Skeletal muscle cell (primary cell): ENCODE results near the gene OR10D3.
"Not testable (repeated sequence)": the region's sequence is repeated elsewhere in the genome, so short reads cannot be mapped to it uniquely, and the experiment has no call there.

Source experiments
- DNase-seq: peaks from one replicate; pipeline ENCODE4 v3.0.0-alpha.2; 2010; ENCODE audit warnings: low read depth
- H3K4me3 ChIP-seq: 2 replicates; pipeline ENCODE4 v1.5.1; 2011; ENCODE audit warnings: low read depth, mild to moderate bottlenecking, control low read depth, low read length, moderate library complexity

OR10D3 gene

DNA sequence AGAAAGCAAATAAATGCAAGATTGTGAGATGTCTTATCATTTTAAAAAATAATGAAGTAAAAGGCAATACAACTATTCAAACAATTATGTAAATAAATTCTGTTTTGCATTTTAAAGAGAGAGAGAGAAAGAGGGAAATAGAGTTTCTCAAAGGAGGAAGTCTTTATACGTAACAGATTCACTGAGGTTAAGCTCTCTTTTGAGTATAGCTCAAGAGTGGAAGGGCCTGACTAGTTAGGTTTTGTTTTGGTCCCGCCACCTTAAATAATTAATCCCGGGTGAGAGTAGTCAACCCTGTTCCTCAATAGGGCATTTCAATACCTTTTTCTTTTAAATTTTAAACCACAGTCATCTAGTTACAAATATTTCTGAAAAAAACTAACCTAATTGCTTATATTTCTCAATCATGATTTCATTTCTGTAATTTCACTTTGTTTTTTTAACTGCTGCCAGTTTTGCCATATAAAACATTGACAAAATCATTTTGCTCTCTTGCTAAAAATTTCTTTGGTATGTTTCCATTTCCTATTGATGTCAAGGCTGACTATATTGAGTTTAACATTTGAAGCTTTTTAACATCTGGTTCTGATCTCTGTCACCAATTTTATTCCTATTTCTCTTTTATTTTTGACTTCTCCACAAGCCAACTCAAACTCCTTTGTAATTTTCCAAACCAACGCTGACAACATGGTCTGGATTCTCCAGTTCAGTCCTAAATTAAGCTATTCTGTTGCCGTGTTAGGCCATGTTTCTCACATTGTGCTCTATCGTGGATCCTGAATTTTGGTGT is 10.3 kb downstream of the OR10D3 start:
- no peak overlapping the region for H3K4me3 ChIP-seq
- no peak for DNase-seq

DNA sequence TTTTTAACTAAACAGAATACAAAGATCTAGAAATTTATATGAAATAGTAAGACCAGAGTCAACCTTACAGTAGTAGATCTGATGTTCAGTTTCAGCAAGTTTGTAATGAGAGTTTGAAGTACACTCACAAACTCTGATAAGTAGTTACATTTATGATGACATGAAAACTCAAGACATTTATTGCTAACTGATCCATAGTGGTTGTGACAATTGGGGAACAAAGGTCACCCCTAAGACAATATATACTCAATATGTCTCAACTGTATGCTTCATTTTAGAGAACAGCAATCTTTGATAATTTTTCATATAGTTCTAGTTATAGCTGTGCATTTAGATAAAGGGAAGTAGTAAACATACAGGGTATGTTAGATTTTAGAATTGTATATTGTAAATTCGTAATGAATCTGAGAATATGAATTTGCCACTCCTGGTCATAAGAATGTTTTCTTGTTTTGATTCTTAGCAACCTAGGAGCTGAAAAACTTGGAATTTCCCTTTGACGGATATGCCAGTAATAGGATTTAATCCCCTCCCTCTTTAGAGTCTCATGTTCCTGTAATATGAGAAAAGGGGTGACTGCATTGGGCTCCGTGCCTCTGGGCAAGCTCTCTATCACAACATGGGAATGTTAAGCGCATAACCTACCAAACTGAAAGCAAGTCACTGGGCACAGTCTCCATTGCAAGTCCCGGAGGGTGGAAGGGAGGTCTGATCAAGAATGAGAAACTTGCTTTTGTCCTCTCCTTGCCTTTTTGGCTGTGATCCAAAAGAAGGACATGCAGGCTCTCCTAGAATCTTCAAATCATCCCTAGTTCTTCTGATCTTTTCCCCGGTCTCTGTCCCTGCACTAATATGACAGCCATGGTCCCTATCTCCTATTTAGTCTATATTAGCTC is 11.4 kb downstream of the OR10D3 start:
- peak; percentile 11 for DNase-seq
- H3K4me3 ChIP-seq: peak overlapping the region; percentile 11

DNA sequence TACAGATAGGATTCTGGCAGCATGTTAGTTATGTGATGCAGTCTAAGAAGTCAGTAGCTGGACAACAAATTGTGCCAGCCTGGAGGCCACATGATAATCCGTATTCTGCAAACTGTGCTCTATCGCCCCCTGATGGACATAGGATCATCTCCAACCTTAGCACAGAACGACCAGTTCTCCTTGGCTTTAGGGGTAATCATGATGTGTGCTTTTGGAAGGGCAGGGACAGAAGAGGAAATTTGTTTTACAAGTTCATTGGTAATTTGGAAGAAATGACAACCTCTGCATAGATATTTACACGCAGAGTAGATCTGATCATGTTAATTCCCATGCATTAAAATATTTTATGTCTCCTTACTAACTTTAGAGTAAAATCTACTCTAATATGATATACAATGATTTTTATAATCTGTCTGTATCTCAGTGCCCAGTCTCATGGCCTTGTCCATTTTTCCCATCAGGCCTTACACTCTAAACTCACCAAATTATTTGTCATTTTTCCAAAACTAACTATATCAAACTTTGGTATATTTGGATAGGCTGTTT is 12.1 kb downstream of the OR10D3 start:
- H3K4me3 ChIP-seq: no peak overlapping the region
- peak; percentile 2 for DNase-seq

DNA sequence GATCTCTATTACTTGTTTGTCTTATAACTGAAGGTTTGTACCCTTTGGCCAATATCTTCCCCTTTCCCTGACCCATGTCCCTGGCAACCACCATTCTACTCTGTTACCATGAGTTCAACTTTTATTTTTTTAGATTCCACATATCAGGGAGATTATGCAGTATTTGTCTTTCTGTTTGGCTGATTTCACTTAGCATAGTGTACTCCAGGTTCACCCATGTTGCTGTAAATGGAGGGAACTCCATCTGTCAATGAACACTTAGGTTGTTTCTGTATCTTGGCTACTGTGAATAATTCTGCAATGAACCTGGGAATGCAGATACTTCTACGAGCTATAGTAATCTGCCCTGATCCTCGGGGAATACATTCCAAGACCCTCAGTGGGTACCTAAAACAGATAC is 14.9 kb downstream of the OR10D3 start:
- DNase-seq: no peak
- H3K4me3 ChIP-seq: no peak overlapping the region

DNA sequence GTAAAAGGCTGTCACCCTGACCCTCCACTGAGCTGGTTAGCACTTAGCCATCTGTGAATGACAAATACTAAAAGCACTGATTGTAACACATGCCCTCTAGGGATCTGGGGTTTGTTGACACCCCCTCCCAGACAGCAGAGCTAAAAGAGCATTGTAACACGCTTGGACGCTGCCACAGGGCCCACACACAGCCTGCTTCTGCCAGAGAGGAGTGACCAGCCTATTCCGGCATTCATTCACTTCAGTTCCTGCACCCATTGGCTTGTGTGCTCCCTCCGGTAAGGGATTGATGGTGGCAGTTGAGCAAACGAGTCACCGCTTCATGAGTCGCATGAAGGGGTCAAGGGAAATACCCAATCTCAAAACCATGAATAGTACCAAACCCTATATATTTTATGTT is 15.8 kb downstream of the OR10D3 start:
- no peak overlapping the region for H3K4me3 ChIP-seq
- DNase-seq: no peak

- peak; percentile 18 for DNase-seq
- H3K4me3 ChIP-seq: no peak overlapping the region
Observed at GRCh38 chr11:124199702-124200101, 16.6 kb downstream of the OR10D3 start.

GRCh38 chr11:124200671-124201070 is 17.5 kb downstream of the OR10D3 start:
- DNase-seq: no peak

GRCh38 chr11:124202951-124203350 is 19.8 kb downstream of the OR10D3 start:
- DNase-seq: no peak
- no peak overlapping the region for H3K4me3 ChIP-seq

More at GRCh38 chr11:124200671-124201070, 17.5 kb downstream of the OR10D3 start:
- no peak overlapping the region for H3K4me3 ChIP-seq

GRCh38 chr11:124204008-124204407 is 20.9 kb downstream of the OR10D3 start:
- no peak overlapping the region for H3K4me3 ChIP-seq
- no peak for DNase-seq

GRCh38 chr11:124207102-124207792 is 24.1 kb downstream of the OR10D3 start:
- DNase-seq: no peak
- H3K4me3 ChIP-seq: no peak overlapping the region

- DNase-seq: no peak
- H3K4me3 ChIP-seq: no peak overlapping the region
Observed at GRCh38 chr11:124209824-124210357, 26.7 kb downstream of the OR10D3 start.

DNA sequence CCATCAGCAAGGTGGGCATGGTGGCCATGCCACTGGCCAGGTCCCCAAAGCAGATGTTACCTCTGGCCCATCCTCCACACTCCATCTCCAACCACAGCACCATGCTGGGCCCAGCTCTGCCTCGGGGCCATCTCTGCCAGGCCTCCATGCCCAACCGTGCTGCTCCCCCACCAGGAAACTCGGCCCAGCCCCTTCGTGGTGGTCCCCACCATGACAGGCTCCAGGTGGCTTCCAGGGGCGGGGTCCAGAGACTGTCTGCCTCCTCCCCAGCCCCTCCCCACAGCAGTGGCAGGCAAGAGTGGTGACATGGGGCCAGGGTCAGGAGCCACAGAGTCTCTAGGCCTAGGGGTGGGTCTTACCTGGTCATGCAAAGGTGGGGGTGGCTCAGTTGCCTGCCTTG is 27.3 kb downstream of the OR10D3 start:
- no peak overlapping the region for H3K4me3 ChIP-seq
- DNase-seq: no peak

DNA sequence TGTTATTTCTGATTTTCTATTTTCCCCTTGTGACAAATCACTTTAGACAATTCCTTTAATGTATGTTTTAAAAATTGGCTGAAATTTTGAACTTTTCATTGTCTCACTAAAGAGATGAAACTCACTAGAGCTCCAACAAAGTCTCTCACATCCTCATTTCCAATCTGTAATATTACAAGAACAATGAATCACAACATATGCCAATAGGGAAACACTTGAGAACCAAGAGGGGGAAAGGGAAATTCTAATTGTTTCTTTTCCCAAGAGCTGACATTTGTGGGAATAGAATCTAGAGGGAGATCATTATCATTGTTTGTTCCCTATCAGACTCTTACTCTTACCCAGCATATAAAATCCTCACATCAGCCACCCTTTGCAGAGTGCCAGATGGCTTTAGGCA is 28.2 kb downstream of the OR10D3 start:
- no peak overlapping the region for H3K4me3 ChIP-seq
- DNase-seq: no peak

DNA sequence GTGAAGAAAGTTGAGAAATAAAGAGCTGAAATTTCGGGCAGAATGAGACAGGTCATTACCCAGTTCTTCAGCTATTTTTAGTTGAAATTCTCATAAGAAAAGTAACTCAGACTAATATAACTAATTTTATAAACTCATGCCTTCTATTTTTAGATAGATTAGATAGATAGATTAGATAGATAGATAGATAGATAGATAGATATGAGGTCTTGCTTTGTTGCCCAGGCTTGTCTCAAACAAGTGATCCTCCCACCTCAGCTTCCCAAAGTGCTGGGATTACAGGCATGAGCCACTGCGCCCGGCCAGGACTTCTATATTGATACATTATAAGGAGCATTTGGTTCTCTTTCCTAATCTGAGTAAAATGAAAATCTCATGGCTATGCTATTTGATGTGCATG is 30.9 kb downstream of the OR10D3 start:
- DNase-seq: no peak
- H3K4me3 ChIP-seq: no peak overlapping the region

- no peak for DNase-seq
- H3K4me3 ChIP-seq: no peak overlapping the region
Observed at GRCh38 chr11:124219126-124219525, 36.0 kb downstream of the OR10D3 start.

- H3K4me3 ChIP-seq: no peak overlapping the region
- no peak for DNase-seq
Observed at GRCh38 chr11:124222407-124222806, 39.3 kb downstream of the OR10D3 start.

GRCh38 chr11:124224618-124225423 is 41.7 kb downstream of the OR10D3 start:
- DNase-seq, H3K4me3 ChIP-seq: not testable (repeated sequence)

DNA sequence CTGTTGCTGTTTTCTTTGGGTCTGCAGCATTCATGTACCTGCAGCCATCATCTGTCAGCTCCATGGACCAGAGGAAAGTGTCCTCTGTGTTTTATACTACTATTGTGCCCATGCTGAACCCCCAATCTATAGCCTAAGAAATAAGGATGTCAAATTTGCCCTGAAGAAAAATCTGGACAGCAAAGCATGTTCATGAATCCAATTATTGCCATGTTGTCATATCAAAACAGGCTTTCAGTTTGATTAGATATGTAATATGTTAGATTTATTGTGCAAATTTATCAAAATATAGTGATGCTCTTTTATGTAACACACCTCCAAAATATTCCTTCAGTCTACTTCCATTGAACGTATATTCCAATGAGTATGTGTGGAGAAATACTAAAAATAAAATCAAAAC is 42.3 kb downstream of the OR10D3 start:
- H3K4me3 ChIP-seq: no peak overlapping the region
- no peak for DNase-seq

DNA sequence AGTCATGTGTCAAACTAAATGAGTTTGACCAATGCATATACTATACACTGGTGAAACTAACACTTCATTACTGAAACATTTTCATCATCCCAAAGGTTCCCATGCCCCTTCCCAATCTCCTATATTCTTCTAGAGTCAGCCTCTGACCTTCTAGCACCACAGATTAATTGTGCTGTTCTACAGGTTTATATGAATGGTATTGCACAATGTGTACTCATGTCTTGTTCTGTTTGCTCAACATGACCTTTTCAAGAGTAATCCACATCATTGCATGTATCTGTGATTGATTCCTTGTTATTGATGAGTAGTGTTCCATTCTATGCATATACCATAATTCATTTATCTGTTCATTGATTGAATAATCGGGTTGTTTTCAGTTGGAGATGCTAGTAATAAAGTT is 50.2 kb downstream of the OR10D3 start:
- no peak for DNase-seq
- no peak overlapping the region for H3K4me3 ChIP-seq
